ENCODE results near the gene FYN. TPM values are rescaled to one million over a fixed set of nuclear protein-coding genes. Genes with fewer than 3 reads are reported as not detected.

The FYN gene
- total and polyA plus RNA-seq, 2 of the 13 experiments (the other 11 are each of a cell fraction or from before 2014, with no cell fraction given): 15.5 to 24.6 TPM

- Histone ChIP-seq H4K20me1 (ENCODE audit: insufficient read depth, low read length) (no peaks in the 10 kb centered on the region), H3K9me3 (ENCODE audit: low read length) (no peaks in the 10 kb centered on the region), H3K4me1 (ENCODE audit: insufficient read depth, low read length) (no peaks in the 10 kb centered on the region), H3K36me3 (replicated peaks in 1 of 2; ENCODE audit: control insufficient read depth in 1 of 2, insufficient read depth in 2 of 2, low read length in 2 of 2) (no peaks in the 10 kb centered on the region), H3K79me2 (ENCODE audit: insufficient read depth, low read length) (no peaks in the 10 kb centered on the region), H3K4me2 (ENCODE audit: low read depth, low read length) (no peak overlapping the region), H3K4me3 (replicated peaks in 1 of 3; ENCODE audit: insufficient read depth in 1 of 3, low read depth in 2 of 3, low read length in 3 of 3) (no peak overlapping the region), H3K27me3 (ENCODE audit: control insufficient read depth in 1 of 2, insufficient read depth in 2 of 2, low read length in 2 of 2) (peaks cover 0 to 4% of the 10 kb centered on the region in 2 experiments; a peak in 2 of 5 replicates), H3K27ac (ENCODE audit: extremely low read length, insufficient read depth, low read length) (no peak overlapping the region), H3K9ac (ENCODE audit: insufficient read depth, low read depth, low read length) (no peak overlapping the region), H2AFZ (ENCODE audit: low read length) (no peak overlapping the region)
- DNase-seq (ENCODE audit: low spot score) (no peak), FAIRE-seq (no peak), ATAC-seq (no peak)
- intact Hi-C loops (cut with micrococcal nuclease; ENCODE audit: unreplicated experiment) (no loop called here), in situ Hi-C loops (cut with HindIII; ENCODE audit: extremely low pct_ligation_motif_present, low pct_unique_long_range_greater_than_20kb) (no loop called here)
- TF ChIP-seq ZFAT (CRISPR knock-in tag; conservative IDR thresholded peaks at IDR 0.05): no peak
- TF ChIP-seq HOXA5 (CRISPR knock-in tag; IDR thresholded peaks at IDR 0.05): no peak
- no peak for TF ChIP-seq ISL2 (CRISPR knock-in tag; IDR thresholded peaks at IDR 0.05)
- no peak for TF ChIP-seq ZNF792 (CRISPR knock-in tag; IDR thresholded peaks at IDR 0.05)
- TF ChIP-seq ZNF879 (CRISPR knock-in tag; IDR thresholded peaks at IDR 0.05): no peak
- TF ChIP-seq ZNF709 (CRISPR knock-in tag; IDR thresholded peaks at IDR 0.05): no peak
- no peak for TF ChIP-seq ELF1 (CRISPR knock-in tag; IDR thresholded peaks at IDR 0.05)
- TF ChIP-seq HNF4A (CRISPR knock-in tag; IDR thresholded peaks at IDR 0.05): no peak
- no peak for TF ChIP-seq NCOA2 (CRISPR knock-in tag; IDR thresholded peaks at IDR 0.05)
- TF ChIP-seq IRF2 (CRISPR knock-in tag; IDR thresholded peaks at IDR 0.05): no peak
- no peak for TF ChIP-seq ZNF670 (CRISPR knock-in tag; IDR thresholded peaks at IDR 0.05; ENCODE audit: borderline replicate concordance)
- TF ChIP-seq, protein P1, sequence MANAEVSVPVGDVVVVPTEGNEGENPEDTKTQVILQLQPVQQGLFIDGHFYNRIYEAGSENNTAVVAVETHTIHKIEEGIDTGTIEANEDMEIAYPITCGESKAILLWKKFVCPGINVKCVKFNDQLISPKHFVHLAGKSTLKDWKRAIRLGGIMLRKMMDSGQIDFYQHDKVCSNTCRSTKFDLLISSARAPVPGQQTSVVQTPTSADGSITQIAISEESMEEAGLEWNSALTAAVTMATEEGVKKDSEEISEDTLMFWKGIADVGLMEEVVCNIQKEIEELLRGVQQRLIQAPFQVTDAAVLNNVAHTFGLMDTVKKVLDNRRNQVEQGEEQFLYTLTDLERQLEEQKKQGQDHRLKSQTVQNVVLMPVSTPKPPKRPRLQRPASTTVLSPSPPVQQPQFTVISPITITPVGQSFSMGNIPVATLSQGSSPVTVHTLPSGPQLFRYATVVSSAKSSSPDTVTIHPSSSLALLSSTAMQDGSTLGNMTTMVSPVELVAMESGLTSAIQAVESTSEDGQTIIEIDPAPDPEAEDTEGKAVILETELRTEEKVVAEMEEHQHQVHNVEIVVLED (CRISPR knock-in tag; IDR thresholded peaks at IDR 0.05; ENCODE audit: borderline replicate concordance): no peak
- ChIA-PET CTCF (ENCODE audit: low intra/inter-chr PET ratio, low total read pairs) (no interaction called here), POLR2A (no interaction called here)
- no TSS peak for BruUV-seq (replicated peaks)
Measured at GRCh38 chr6:111916747-111917146, 43.5 kb upstream of the FYN start.

All from HepG2 (cell line).